Right ventricle myocardium inferior (tissue), 1 donor: ENCODE results near the gene PIM1. TPM values are rescaled to one million over a fixed set of nuclear protein-coding genes. Genes with fewer than 3 reads are reported as not detected.

ENCODE experiments used
- ATAC-seq: fragments of 200-7000 bp; cut with Tn5 transposase; one replicate; pipeline ENCODE4 v1.9.1; 2020; ENCODE audit warnings: mild to moderate bottlenecking, moderate library complexity
- DNase-seq: peaks from one replicate; pipeline ENCODE4 v3.0.0; 2021; ENCODE audit errors: missing footprints
- intact Hi-C: fragments of 100-400 bp; cut with DNase I; formaldehyde crosslinking; loops from one replicate; pipeline ENCODE4 v1.11.0; 2022
- total RNA-seq: library from RNA; stranded (reverse); fragmentation: NEBNext Ultra II Directional; extraction: Animal tissue kit (Norgen Biotek cat#: 25700); gene quantifications from one replicate; pipeline ENCODE4 v1.2.1, GENCODE V29; 2021
- donor health status: DM: no; HTN: yes; CAD: no; lungs with severe emphysema.

The PIM1 gene
- total RNA-seq, 1 donor from 2014 or later, result 27.8 TPM

- ATAC-seq (no peak), DNase-seq (no peak)
- intact Hi-C loops, result no loop called here
Measured at GRCh38 chr6:37206622-37207021, 36.7 kb downstream of the PIM1 start.

- intact Hi-C loops, result no loop called here
- peak; percentile 67 for ATAC-seq
- peak; percentile 91 for DNase-seq
Measured at GRCh38 chr6:37207903-37208456, 38.0 kb downstream of the PIM1 start.

- intact Hi-C loops, result no loop called here
- DNase-seq, result no peak
- no peak for ATAC-seq
Measured at GRCh38 chr6:37208793-37209192, 38.8 kb downstream of the PIM1 start.

GRCh38 chr6:37209461-37210205 is 39.7 kb downstream of the PIM1 start:
- ATAC-seq (no peak), DNase-seq (no peak)
- intact Hi-C loops, result loop anchor here (1.0 to 10.0 kb wide), 5 partner anchors 37 to 445 kb away; partner anchors contain the start of gene C6orf89

GRCh38 chr6:37210313-37210968 is 40.5 kb downstream of the PIM1 start:
- peak; percentile 83 for ATAC-seq
- intact Hi-C loops, result loop anchor here (1.0 to 10.0 kb wide), 5 partner anchors 38 to 446 kb away; partner anchors contain the start of gene C6orf89
- DNase-seq, result no peak

- intact Hi-C loops, result loop anchor here (5.0 to 10.0 kb wide), 2 partner anchors 325 to 447 kb away; partner anchors contain the start of gene C6orf89
- ATAC-seq (no peak), DNase-seq (no peak)
Measured at GRCh38 chr6:37212268-37212667, 42.3 kb downstream of the PIM1 start.

GRCh38 chr6:37218061-37218460 is 48.1 kb downstream of the PIM1 start:
- no peak for DNase-seq
- intact Hi-C loops, result loop anchor here (10.0 kb wide), 1 partner anchor 453 kb away; no protein-coding TSS in a partner anchor
- ATAC-seq, result no peak

GRCh38 chr6:37218511-37218910 is 48.6 kb downstream of the PIM1 start:
- intact Hi-C loops, result loop anchor here (10.0 kb wide), 1 partner anchor 454 kb away; no protein-coding TSS in a partner anchor
- ATAC-seq (no peak), DNase-seq (no peak)

- no peak for DNase-seq
- peak; percentile 13 for ATAC-seq
- intact Hi-C loops, result no loop called here
Measured at GRCh38 chr6:37221585-37222124, 51.7 kb downstream of the PIM1 start.

- intact Hi-C loops, result no loop called here
- ATAC-seq, result peak; percentile 97
- peak; percentile 92 for DNase-seq
Measured at GRCh38 chr6:37222125-37222967, 52.4 kb downstream of the PIM1 start.

GRCh38 chr6:37222992-37223391 is 53.0 kb downstream of the PIM1 start:
- DNase-seq, result no peak
- ATAC-seq, result no peak
- intact Hi-C loops, result no loop called here

Other genes starting within 250 kb of the PIM1 start
- 15.1 TPM for gene PI16, start 215.4 kb upstream of the PIM1 start, total RNA-seq
- gene MTCH1, start 184.0 kb upstream of the PIM1 start, total RNA-seq, result 220 TPM
- 7.9 TPM for gene FGD2, start 164.5 kb upstream of the PIM1 start, total RNA-seq
- 6.3 TPM for gene TBC1D22B, start 87.6 kb downstream of the PIM1 start, total RNA-seq
- 0.30 TPM for gene TMEM217, start 88.0 kb downstream of the PIM1 start, total RNA-seq
- 14.9 TPM for gene RNF8, start 183.8 kb downstream of the PIM1 start, total RNA-seq